GM23338 (cell line): ENCODE results near the gene EHD4. TPM values are rescaled to one million over a fixed set of nuclear protein-coding genes. Genes with fewer than 3 reads are reported as not detected.

Experiments
- ATAC-seq: fragments of 200-7000 bp; cut with Tn5 transposase; 3 replicates; pipeline ENCODE4 v1.9.1; 2020
- DNase-seq: peaks from one replicate; pipeline ENCODE4 v3.0.0-alpha.2; 2015; ENCODE audit warnings: low spot score
- H2AFZ ChIP-seq: fragments of 200-600 bp; sonication (generic); 2 replicates; pipeline ENCODE4 v1.8.0; 2016; ENCODE audit warnings: antibody characterized with exemption, mild to moderate bottlenecking, moderate library complexity
- H3F3A ChIP-seq: fragments of 200-600 bp; sonication (generic); replicated peaks from 2 replicates; pipeline ENCODE4 v1.8.0; 2017; ENCODE audit warnings: antibody characterized with exemption, mixed run types, low read depth
- H3K27ac ChIP-seq: fragments of 200-600 bp; sonication (generic); 2 replicates; pipeline ENCODE4 v1.6.1; 2016; ENCODE audit warnings: low read depth
- H3K27me3 ChIP-seq: fragments of 200-600 bp; sonication (generic); 2 replicates; pipeline ENCODE4 v1.8.0; 2016; ENCODE audit warnings: mild to moderate bottlenecking, mixed run types, moderate library complexity; ENCODE audit not compliant: insufficient read depth
- H3K36me3 ChIP-seq: fragments of 200-600 bp; sonication (generic); 2 replicates; pipeline ENCODE4 v1.8.0; 2016; ENCODE audit warnings: mild to moderate bottlenecking; ENCODE audit not compliant: insufficient read depth
- H3K4me1 ChIP-seq: fragments of 200-600 bp; sonication (generic); 2 replicates; pipeline ENCODE4 v1.8.0; 2016; ENCODE audit warnings: mild to moderate bottlenecking, moderate library complexity; ENCODE audit not compliant: insufficient read depth
- H3K4me2 ChIP-seq: fragments of 200-600 bp; sonication (generic); 2 replicates; pipeline ENCODE4 v1.7.1; 2017; ENCODE audit warnings: mixed run types
- H3K4me3 ChIP-seq: fragments of 200-600 bp; sonication (generic); 2 replicates; pipeline ENCODE4 v1.6.1; 2016; ENCODE audit warnings: mixed run types
- H3K79me2 ChIP-seq: fragments of 200-600 bp; sonication (generic); replicated peaks from 2 replicates; pipeline ENCODE4 v1.8.0; 2017; ENCODE audit warnings: mild to moderate bottlenecking; ENCODE audit not compliant: insufficient read depth
- H3K9me2 ChIP-seq: fragments of 200-600 bp; sonication (generic); 2 replicates; pipeline ENCODE4 v1.8.0; 2017; ENCODE audit not compliant: insufficient read depth
- H4K20me1 ChIP-seq: fragments of 200-600 bp; sonication (generic); replicated peaks from 2 replicates; pipeline ENCODE4 v1.8.0; 2017; ENCODE audit warnings: mild to moderate bottlenecking; ENCODE audit not compliant: insufficient read depth
- H3K27ac Mint-ChIP-seq: 2 replicates; pipeline ENCODE4 v1.8.0; 2020; ENCODE audit warnings: inconsistent platforms, mild to moderate bottlenecking, moderate library complexity, mixed read lengths
- H3K27me3 Mint-ChIP-seq: 3 replicates; pipeline ENCODE4 v1.8.0; 2022; ENCODE audit warnings: low read depth, mild to moderate bottlenecking, moderate library complexity, mixed read lengths, inconsistent platforms; ENCODE audit not compliant: insufficient read depth, poor library complexity
- H3K36me3 Mint-ChIP-seq: 3 replicates; pipeline ENCODE4 v1.8.0; 2021; ENCODE audit warnings: low read depth, mild to moderate bottlenecking, inconsistent platforms, moderate library complexity, mixed read lengths
- H3K4me1 Mint-ChIP-seq: 3 replicates; pipeline ENCODE4 v1.8.0; 2020; ENCODE audit warnings: mild to moderate bottlenecking, inconsistent platforms, mixed read lengths
- H3K4me3 Mint-ChIP-seq: 3 replicates; pipeline ENCODE4 v1.8.0; 2021; ENCODE audit warnings: moderate library complexity, mild to moderate bottlenecking, inconsistent platforms, mixed read lengths
- H3K9me3 Mint-ChIP-seq: 3 replicates; pipeline ENCODE4 v1.8.0; 2020; ENCODE audit warnings: moderate library complexity, mild to moderate bottlenecking, inconsistent platforms, mixed read lengths
- CREB1 ChIP-seq: fragments of 250-450 bp; sonication (Bioruptor Pico); IDR thresholded peaks from 2 replicates; pipeline ENCODE4 v1.5.0; 2020; ENCODE audit warnings: low read depth, mild to moderate bottlenecking, moderate library complexity
- CTCF ChIP-seq, 2 experiments: fragments of 200-600 bp in 1 of 2; sonication (generic) in 1 of 2; conservative IDR thresholded peaks; 2 replicates each; pipeline versions ENCODE4 v1.5.1 to v1.6.1; 2016 to 2017; ENCODE audit warnings: antibody characterized with exemption in 2 of 2, low read depth in 2 of 2, mild to moderate bottlenecking in 2 of 2, moderate library complexity in 1 of 2
- EZH2 ChIP-seq: fragments of 200-600 bp; sonication (generic); IDR thresholded peaks from one replicate; pipeline ENCODE4 v1.8.0; 2017; ENCODE audit warnings: antibody characterized with exemption, mild to moderate bottlenecking, low read depth; ENCODE audit not compliant: unreplicated experiment
- EZH2phosphoT487 ChIP-seq: fragments of 200-600 bp; sonication (generic); IDR thresholded peaks from one replicate; pipeline ENCODE4 v1.8.1; 2018; ENCODE audit warnings: antibody characterized with exemption; ENCODE audit not compliant: unreplicated experiment
- JUNB ChIP-seq: IDR thresholded peaks from one replicate; pipeline ENCODE4 v1.6.1; 2016; ENCODE audit warnings: antibody characterized with exemption; ENCODE audit not compliant: unreplicated experiment
- NANOG ChIP-seq: IDR thresholded peaks from 2 replicates; pipeline ENCODE4 v1.6.1; 2016; ENCODE audit warnings: antibody characterized with exemption, borderline replicate concordance
- POLR2AphosphoS5 ChIP-seq: IDR thresholded peaks from 2 replicates; pipeline ENCODE4 v1.6.1; 2016; ENCODE audit warnings: antibody characterized with exemption, low read depth
- REST ChIP-seq: IDR thresholded peaks from one replicate; pipeline ENCODE4 v1.6.1; 2018; ENCODE audit warnings: antibody characterized with exemption; ENCODE audit not compliant: unreplicated experiment
- STAT1 ChIP-seq: IDR thresholded peaks from one replicate; pipeline ENCODE4 v1.6.1; 2016; ENCODE audit warnings: antibody characterized with exemption; ENCODE audit not compliant: unreplicated experiment
- ZNF114 ChIP-seq: fragments of 250-450 bp; sonication (Bioruptor Pico); IDR thresholded peaks from 2 replicates; pipeline ENCODE4 v1.5.0; 2020; ENCODE audit warnings: mild to moderate bottlenecking, moderate library complexity
- ZNF331 ChIP-seq: fragments of 250-450 bp; sonication (Bioruptor Pico); IDR thresholded peaks from 2 replicates; pipeline ENCODE4 v1.5.0; 2020; ENCODE audit warnings: low read depth, mild to moderate bottlenecking, moderate library complexity
- polyA plus RNA-seq: library from polyadenylated mRNA; unstranded; fragments of >200 nt; fragmentation: Nextera tagmentation; extraction: Ambion mirVana; gene quantifications from 2 replicates; pipeline ENCODE4 v1.2.1, GENCODE V29; 2016
- total RNA-seq: library from RNA; depleted of rRNA; stranded (reverse); fragments of >200 nt; shearing (Covaris generic); gene quantifications from 2 replicates; pipeline ENCODE4 v1.2.3, GENCODE V29; 2014
- TF ChIP-seq, protein P1 (sequence below): fragments of 250-450 bp; sonication (Bioruptor Pico); IDR thresholded peaks from 2 replicates; pipeline ENCODE4 v1.5.0; 2020; ENCODE audit warnings: mild to moderate bottlenecking, moderate library complexity
- TF ChIP-seq, protein P2 (sequence below): IDR thresholded peaks from 2 replicates; pipeline ENCODE4 v1.6.1; 2016; ENCODE audit warnings: antibody characterized with exemption

EHD4 gene
- total and polyA plus RNA-seq, 2 experiments from 2014 or later = 13.0 to 31.0 TPM

DNA sequence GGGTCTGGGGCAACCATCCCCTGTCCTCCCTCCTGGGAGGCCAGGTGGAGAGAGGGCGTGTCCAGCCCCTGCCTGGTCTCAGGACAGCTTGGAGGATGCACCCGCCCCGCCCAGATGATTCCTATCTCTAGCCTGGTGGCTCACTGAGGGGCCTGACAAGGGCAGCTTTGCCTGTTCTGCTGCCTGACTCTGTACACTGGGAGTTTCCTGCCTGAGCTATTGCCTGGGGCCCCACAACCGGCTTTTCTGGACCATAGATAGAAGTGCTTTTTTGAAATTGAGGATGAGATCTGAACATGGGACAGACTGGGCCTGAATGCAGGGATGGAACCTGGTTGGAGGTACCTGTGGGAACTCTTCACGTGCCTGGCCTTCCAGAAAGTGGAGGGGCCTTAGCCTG, 49.2 kb upstream of the EHD4 start:
- H3K27ac Mint-ChIP-seq = no peak overlapping the region
- H3K9me2 ChIP-seq = no peaks in the 10 kb centered on the region
- no peaks in the 10 kb centered on the region for H3K27me3 ChIP-seq
- peaks cover 56% of the 10 kb centered on the region for H3K9me3 Mint-ChIP-seq
- DNase-seq (no peak), ATAC-seq (no peak)
- no peak overlapping the region for H3K27ac ChIP-seq
- TF ChIP-seq EZH2 (no peak), EZH2phosphoT487 (no peak), CTCF (conservative IDR thresholded peaks at IDR 0.05; ENCODE audit: low read depth in 2 of 2) (no peak), JUNB (no peak), STAT1 (no peak), CREB1 (no peak), ZNF114 (no peak), REST (no peak), ZNF331 (CRISPR knock-in tag) (no peak), NANOG (no peak), POLR2AphosphoS5 (no peak)
- TF ChIP-seq, protein P1, sequence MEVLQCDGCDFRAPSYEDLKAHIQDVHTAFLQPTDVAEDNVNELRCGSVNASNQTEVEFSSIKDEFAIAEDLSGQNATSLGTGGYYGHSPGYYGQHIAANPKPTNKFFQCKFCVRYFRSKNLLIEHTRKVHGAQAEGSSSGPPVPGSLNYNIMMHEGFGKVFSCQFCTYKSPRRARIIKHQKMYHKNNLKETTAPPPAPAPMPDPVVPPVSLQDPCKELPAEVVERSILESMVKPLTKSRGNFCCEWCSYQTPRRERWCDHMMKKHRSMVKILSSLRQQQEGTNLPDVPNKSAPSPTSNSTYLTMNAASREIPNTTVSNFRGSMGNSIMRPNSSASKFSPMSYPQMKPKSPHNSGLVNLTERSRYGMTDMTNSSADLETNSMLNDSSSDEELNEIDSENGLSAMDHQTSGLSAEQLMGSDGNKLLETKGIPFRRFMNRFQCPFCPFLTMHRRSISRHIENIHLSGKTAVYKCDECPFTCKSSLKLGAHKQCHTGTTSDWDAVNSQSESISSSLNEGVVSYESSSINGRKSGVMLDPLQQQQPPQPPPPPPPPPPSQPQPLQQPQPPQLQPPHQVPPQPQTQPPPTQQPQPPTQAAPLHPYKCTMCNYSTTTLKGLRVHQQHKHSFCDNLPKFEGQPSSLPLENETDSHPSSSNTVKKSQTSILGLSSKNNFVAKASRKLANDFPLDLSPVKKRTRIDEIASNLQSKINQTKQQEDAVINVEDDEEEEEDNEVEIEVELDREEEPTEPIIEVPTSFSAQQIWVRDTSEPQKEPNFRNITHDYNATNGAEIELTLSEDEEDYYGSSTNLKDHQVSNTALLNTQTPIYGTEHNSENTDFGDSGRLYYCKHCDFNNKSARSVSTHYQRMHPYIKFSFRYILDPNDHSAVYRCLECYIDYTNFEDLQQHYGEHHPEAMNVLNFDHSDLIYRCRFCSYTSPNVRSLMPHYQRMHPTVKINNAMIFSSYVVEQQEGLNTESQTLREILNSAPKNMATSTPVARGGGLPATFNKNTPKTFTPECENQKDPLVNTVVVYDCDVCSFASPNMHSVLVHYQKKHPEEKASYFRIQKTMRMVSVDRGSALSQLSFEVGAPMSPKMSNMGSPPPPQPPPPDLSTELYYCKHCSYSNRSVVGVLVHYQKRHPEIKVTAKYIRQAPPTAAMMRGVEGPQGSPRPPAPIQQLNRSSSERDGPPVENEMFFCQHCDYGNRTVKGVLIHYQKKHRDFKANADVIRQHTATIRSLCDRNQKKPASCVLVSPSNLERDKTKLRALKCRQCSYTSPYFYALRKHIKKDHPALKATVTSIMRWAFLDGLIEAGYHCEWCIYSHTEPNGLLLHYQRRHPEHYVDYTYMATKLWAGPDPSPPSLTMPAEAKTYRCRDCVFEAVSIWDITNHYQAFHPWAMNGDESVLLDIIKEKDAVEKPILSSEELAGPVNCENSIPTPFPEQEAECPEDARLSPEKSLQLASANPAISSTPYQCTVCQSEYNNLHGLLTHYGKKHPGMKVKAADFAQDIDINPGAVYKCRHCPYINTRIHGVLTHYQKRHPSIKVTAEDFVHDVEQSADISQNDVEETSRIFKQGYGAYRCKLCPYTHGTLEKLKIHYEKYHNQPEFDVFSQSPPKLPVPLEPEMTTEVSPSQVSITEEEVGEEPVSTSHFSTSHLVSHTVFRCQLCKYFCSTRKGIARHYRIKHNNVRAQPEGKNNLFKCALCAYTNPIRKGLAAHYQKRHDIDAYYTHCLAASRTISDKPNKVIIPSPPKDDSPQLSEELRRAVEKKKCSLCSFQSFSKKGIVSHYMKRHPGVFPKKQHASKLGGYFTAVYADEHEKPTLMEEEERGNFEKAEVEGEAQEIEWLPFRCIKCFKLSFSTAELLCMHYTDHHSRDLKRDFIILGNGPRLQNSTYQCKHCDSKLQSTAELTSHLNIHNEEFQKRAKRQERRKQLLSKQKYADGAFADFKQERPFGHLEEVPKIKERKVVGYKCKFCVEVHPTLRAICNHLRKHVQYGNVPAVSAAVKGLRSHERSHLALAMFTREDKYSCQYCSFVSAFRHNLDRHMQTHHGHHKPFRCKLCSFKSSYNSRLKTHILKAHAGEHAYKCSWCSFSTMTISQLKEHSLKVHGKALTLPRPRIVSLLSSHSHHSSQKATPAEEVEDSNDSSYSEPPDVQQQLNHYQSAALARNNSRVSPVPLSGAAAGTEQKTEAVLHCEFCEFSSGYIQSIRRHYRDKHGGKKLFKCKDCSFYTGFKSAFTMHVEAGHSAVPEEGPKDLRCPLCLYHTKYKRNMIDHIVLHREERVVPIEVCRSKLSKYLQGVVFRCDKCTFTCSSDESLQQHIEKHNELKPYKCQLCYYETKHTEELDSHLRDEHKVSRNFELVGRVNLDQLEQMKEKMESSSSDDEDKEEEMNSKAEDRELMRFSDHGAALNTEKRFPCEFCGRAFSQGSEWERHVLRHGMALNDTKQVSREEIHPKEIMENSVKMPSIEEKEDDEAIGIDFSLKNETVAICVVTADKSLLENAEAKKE (CRISPR knock-in tag) = no peak
- TF ChIP-seq, protein P2, sequence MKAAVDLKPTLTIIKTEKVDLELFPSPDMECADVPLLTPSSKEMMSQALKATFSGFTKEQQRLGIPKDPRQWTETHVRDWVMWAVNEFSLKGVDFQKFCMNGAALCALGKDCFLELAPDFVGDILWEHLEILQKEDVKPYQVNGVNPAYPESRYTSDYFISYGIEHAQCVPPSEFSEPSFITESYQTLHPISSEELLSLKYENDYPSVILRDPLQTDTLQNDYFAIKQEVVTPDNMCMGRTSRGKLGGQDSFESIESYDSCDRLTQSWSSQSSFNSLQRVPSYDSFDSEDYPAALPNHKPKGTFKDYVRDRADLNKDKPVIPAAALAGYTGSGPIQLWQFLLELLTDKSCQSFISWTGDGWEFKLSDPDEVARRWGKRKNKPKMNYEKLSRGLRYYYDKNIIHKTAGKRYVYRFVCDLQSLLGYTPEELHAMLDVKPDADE = no peak
- no peak overlapping the region for H3K4me3 Mint-ChIP-seq
- no peaks in the 10 kb centered on the region; the same call in 2 of the 3 replicates for H3K4me1 Mint-ChIP-seq
- H3K27me3 Mint-ChIP-seq = peaks cover 2% of the 10 kb centered on the region
- peaks cover 21% of the 10 kb centered on the region for H3K36me3 Mint-ChIP-seq
- H3K4me3 ChIP-seq = no peak overlapping the region
- H4K20me1 ChIP-seq = no peaks in the 10 kb centered on the region
- no peak overlapping the region for H3K4me2 ChIP-seq
- no peak overlapping the region for H2AFZ ChIP-seq
- no peaks in the 10 kb centered on the region for H3K79me2 ChIP-seq
- no peaks in the 10 kb centered on the region for H3K36me3 ChIP-seq
- H3K4me1 ChIP-seq = no peaks in the 10 kb centered on the region
- no peaks in the 10 kb centered on the region for H3F3A ChIP-seq
